SK-MEL-5 (cell line): Measurements from ENCODE around the gene LSM12. TPM values are rescaled to one million over a fixed set of nuclear protein-coding genes. Genes with fewer than 3 reads are reported as not detected.
"Not testable (repeated sequence)": the region's sequence is repeated elsewhere in the genome, so short reads cannot be mapped to it uniquely, and the experiment has no call there.

Source experiments
- DNase-seq: peaks from one replicate; pipeline ENCODE4 v3.0.0-alpha.2; 2016; ENCODE audit warnings: low read depth, low spot score
- in situ Hi-C: cut with HindIII; loops from 2 replicates; pipeline ENCODE4 v1.10.0; 2016; ENCODE audit warnings: low sequenced_read_pairs, high pct_unique_total_duplicates, low pct_unique_long_range_greater_than_20kb
- total RNA-seq: library from RNA; depleted of rRNA; stranded (reverse); fragments of >200 nt; shearing (Covaris generic); gene quantifications from 2 replicates; pipeline ENCODE4 v1.2.3, GENCODE V29; 2014

LSM12 gene
- total RNA-seq, 1 experiment from 2014 or later: 49.2 TPM

GRCh38 chr17:44029736-44030135, 36.7 kb downstream of the LSM12 start:
- in situ Hi-C loops: no loop called here
- no peak for DNase-seq

- in situ Hi-C loops: no loop called here
- DNase-seq: no peak
Observed at GRCh38 chr17:44024853-44025252, 41.6 kb downstream of the LSM12 start.

- no peak for DNase-seq
- in situ Hi-C loops: no loop called here
Observed at GRCh38 chr17:44024271-44024663, 42.2 kb downstream of the LSM12 start.

- in situ Hi-C loops: no loop called here
- no peak for DNase-seq
Observed at GRCh38 chr17:44023545-44024270, 42.8 kb downstream of the LSM12 start.

- no peak for DNase-seq
- in situ Hi-C loops: no loop called here
Observed at GRCh38 chr17:44022246-44022645, 44.2 kb downstream of the LSM12 start.

- in situ Hi-C loops, DNase-seq: not testable (repeated sequence)
Observed at GRCh38 chr17:44021227-44021626, 45.2 kb downstream of the LSM12 start.

- in situ Hi-C loops: no loop called here
Observed at GRCh38 chr17:44014437-44015172, 51.9 kb downstream of the LSM12 start, which contains the start of gene TMEM101. Gene TMEM101 (minus strand): TSS chr17:44014963. CDS start chr17:44014952, 11 bp downstream.

GRCh38 chr17:44014133-44014436, 52.4 kb downstream of the LSM12 start:
- DNase-seq: no peak
- in situ Hi-C loops: no loop called here

More at GRCh38 chr17:44014437-44015172, 51.9 kb downstream of the LSM12 start, which contains the start of gene TMEM101:
- DNase-seq: peak; percentile 94

GRCh38 chr17:44012874-44013273, 53.6 kb downstream of the LSM12 start:
- in situ Hi-C loops: no loop called here
- no peak for DNase-seq

- no peak for DNase-seq
- in situ Hi-C loops: no loop called here
Observed at GRCh38 chr17:44012391-44012790, 54.1 kb downstream of the LSM12 start.

- no peak for DNase-seq
- in situ Hi-C loops: no loop called here
Observed at GRCh38 chr17:44011876-44012275, 54.6 kb downstream of the LSM12 start.

- in situ Hi-C loops: no loop called here
- no peak for DNase-seq
Observed at GRCh38 chr17:44010966-44011647, 55.4 kb downstream of the LSM12 start.

GRCh38 chr17:44008205-44008909, 58.1 kb downstream of the LSM12 start:
- no peak for DNase-seq
- in situ Hi-C loops: no loop called here

GRCh38 chr17:44007346-44008204, 58.9 kb downstream of the LSM12 start:
- in situ Hi-C loops: no loop called here
- DNase-seq: no peak

- in situ Hi-C loops: no loop called here
- peak; percentile 95 for DNase-seq
Observed at GRCh38 chr17:44006598-44007345, 59.7 kb downstream of the LSM12 start.

GRCh38 chr17:44006272-44006597, 60.2 kb downstream of the LSM12 start:
- no peak for DNase-seq
- in situ Hi-C loops: no loop called here
